DND-41 (cell line): Measurements from ENCODE around the gene PIEZO2.

ENCODE experiments used
- ATAC-seq: fragments of 200-7000 bp; cut with Tn5 transposase; 3 replicates; pipeline ENCODE4 v1.9.1; 2021; ENCODE audit warnings: low read depth; ENCODE audit not compliant: insufficient read depth
- DNase-seq: peaks from one replicate; pipeline ENCODE4 v3.0.0-alpha.2; 2020
- H2AFZ ChIP-seq: 2 replicates; pipeline ENCODE4 v1.6.0; 2012; ENCODE audit warnings: low read depth, low read length
- H3K27ac ChIP-seq: 2 replicates; pipeline ENCODE4 v1.5.1; 2012; ENCODE audit warnings: low read length, inconsistent platforms
- H3K27me3 ChIP-seq: fragments of 200-600 bp; sonication (generic); 2 replicates; pipeline ENCODE4 v1.6.0; 2012; ENCODE audit warnings: low read length, mild to moderate bottlenecking, inconsistent platforms; ENCODE audit not compliant: insufficient read depth, poor library complexity
- H3K36me3 ChIP-seq: 2 replicates; pipeline ENCODE4 v1.5.1; 2012; ENCODE audit warnings: low read length, inconsistent platforms; ENCODE audit not compliant: insufficient read depth
- H3K4me1 ChIP-seq: 2 replicates; pipeline ENCODE4 v1.5.1; 2012; ENCODE audit warnings: mild to moderate bottlenecking, low read length; ENCODE audit not compliant: insufficient read depth
- H3K4me2 ChIP-seq: 2 replicates; pipeline ENCODE4 v1.6.0; 2012; ENCODE audit warnings: mild to moderate bottlenecking, moderate library complexity, low read length, inconsistent platforms; ENCODE audit not compliant: insufficient read depth
- H3K4me3 ChIP-seq, 2 experiments: fragments of 200-600 bp in 1 of 2; shearing (Covaris generic) in 1 of 2; 2 replicates each; pipeline ENCODE4 v1.5.1; 2012 to 2016; ENCODE audit warnings: inconsistent platforms in 2 of 2, low read length in 2 of 2, mild to moderate bottlenecking in 2 of 2, low read depth in 1 of 2, moderate library complexity in 1 of 2
- H3K79me2 ChIP-seq: 2 replicates; pipeline ENCODE4 v1.6.0; 2012; ENCODE audit warnings: low read length, inconsistent platforms; ENCODE audit not compliant: insufficient read depth
- H3K9ac ChIP-seq: 2 replicates; pipeline ENCODE4 v1.6.0; 2012; ENCODE audit warnings: low read depth, mild to moderate bottlenecking, inconsistent platforms, low read length, moderate library complexity
- H3K9me3 ChIP-seq: 2 replicates; pipeline ENCODE4 v1.5.1; 2012; ENCODE audit warnings: low read length, moderate library complexity, mild to moderate bottlenecking, inconsistent platforms; ENCODE audit not compliant: insufficient read depth, severe bottlenecking
- H4K20me1 ChIP-seq: 2 replicates; pipeline ENCODE4 v1.6.0; 2012; ENCODE audit warnings: low read length; ENCODE audit not compliant: insufficient read depth
- CTCF ChIP-seq: IDR thresholded peaks from 2 replicates; pipeline ENCODE4 v1.5.1; 2012; ENCODE audit warnings: borderline replicate concordance, low read length, moderate library complexity, mild to moderate bottlenecking; ENCODE audit not compliant: poor library complexity, severe bottlenecking; ENCODE audit errors: extremely low read depth
- EZH2 ChIP-seq: IDR thresholded peaks from 3 replicates; pipeline ENCODE4 v1.6.1; 2012; ENCODE audit warnings: borderline replicate concordance, low read depth, mild to moderate bottlenecking, moderate library complexity, low read length, inconsistent platforms; ENCODE audit not compliant: severe bottlenecking

PIEZO2 gene

GRCh38 chr18:10858477-10858876 lies 290.9 kb downstream of the PIEZO2 start:
- H3K27me3 ChIP-seq, result peaks cover 30% of the 10 kb centered on the region
- no peak for TF ChIP-seq CTCF
- TF ChIP-seq EZH2, result no peak

GRCh38 chr18:10856132-10856531 lies 293.2 kb downstream of the PIEZO2 start:
- no peaks in the 10 kb centered on the region for H3K9me3 ChIP-seq
- H3K9ac ChIP-seq, result no peak overlapping the region
- no peak overlapping the region for H3K4me2 ChIP-seq
- peaks cover 30% of the 10 kb centered on the region for H3K27me3 ChIP-seq
- no peaks in the 10 kb centered on the region; the same call in 1 of the 2 replicates for H4K20me1 ChIP-seq
- TF ChIP-seq EZH2 (no peak), CTCF (no peak)
- no peak overlapping the region for H3K4me3 ChIP-seq
- no peaks in the 10 kb centered on the region; the same call in 1 of the 2 replicates for H3K4me1 ChIP-seq
- no peak overlapping the region for H3K27ac ChIP-seq
- ATAC-seq, result no peak
- no peaks in the 10 kb centered on the region for H3K36me3 ChIP-seq
- H3K79me2 ChIP-seq, result no peaks in the 10 kb centered on the region
- no peak overlapping the region for H2AFZ ChIP-seq
- DNase-seq, result no peak

More at GRCh38 chr18:10858477-10858876, 290.9 kb downstream of the PIEZO2 start:
- Histone ChIP-seq H3K4me2 (no peak overlapping the region), H2AFZ (no peak overlapping the region), H3K4me1 (no peaks in the 10 kb centered on the region; the same call in 1 of the 2 replicates), H3K36me3 (no peaks in the 10 kb centered on the region), H3K4me3 (no peak overlapping the region), H3K9ac (no peak overlapping the region), H3K9me3 (no peaks in the 10 kb centered on the region), H3K79me2 (no peaks in the 10 kb centered on the region), H3K27ac (no peak overlapping the region), H4K20me1 (no peaks in the 10 kb centered on the region; the same call in 1 of the 2 replicates)
- ATAC-seq, result no peak
- DNase-seq, result no peak

- no peak overlapping the region for H3K27ac ChIP-seq
- DNase-seq (no peak), ATAC-seq (no peak)
- H3K36me3 ChIP-seq, result no peaks in the 10 kb centered on the region
- H3K4me3 ChIP-seq, result no peak overlapping the region
- H3K4me2 ChIP-seq, result no peak overlapping the region
- no peaks in the 10 kb centered on the region for H3K9me3 ChIP-seq
- no peaks in the 10 kb centered on the region; the same call in 1 of the 2 replicates for H3K4me1 ChIP-seq
- H3K27me3 ChIP-seq, result peaks cover 16% of the 10 kb centered on the region
- TF ChIP-seq CTCF (no peak), EZH2 (no peak)
- H3K9ac ChIP-seq, result no peak overlapping the region
- no peaks in the 10 kb centered on the region; the same call in 1 of the 2 replicates for H4K20me1 ChIP-seq
- H2AFZ ChIP-seq, result no peak overlapping the region
- H3K79me2 ChIP-seq, result no peaks in the 10 kb centered on the region
Observed at GRCh38 chr18:10852385-10853303, 296.7 kb downstream of the PIEZO2 start.
